ENCODE data around the gene FAM163B.

FAM163B gene

DNA sequence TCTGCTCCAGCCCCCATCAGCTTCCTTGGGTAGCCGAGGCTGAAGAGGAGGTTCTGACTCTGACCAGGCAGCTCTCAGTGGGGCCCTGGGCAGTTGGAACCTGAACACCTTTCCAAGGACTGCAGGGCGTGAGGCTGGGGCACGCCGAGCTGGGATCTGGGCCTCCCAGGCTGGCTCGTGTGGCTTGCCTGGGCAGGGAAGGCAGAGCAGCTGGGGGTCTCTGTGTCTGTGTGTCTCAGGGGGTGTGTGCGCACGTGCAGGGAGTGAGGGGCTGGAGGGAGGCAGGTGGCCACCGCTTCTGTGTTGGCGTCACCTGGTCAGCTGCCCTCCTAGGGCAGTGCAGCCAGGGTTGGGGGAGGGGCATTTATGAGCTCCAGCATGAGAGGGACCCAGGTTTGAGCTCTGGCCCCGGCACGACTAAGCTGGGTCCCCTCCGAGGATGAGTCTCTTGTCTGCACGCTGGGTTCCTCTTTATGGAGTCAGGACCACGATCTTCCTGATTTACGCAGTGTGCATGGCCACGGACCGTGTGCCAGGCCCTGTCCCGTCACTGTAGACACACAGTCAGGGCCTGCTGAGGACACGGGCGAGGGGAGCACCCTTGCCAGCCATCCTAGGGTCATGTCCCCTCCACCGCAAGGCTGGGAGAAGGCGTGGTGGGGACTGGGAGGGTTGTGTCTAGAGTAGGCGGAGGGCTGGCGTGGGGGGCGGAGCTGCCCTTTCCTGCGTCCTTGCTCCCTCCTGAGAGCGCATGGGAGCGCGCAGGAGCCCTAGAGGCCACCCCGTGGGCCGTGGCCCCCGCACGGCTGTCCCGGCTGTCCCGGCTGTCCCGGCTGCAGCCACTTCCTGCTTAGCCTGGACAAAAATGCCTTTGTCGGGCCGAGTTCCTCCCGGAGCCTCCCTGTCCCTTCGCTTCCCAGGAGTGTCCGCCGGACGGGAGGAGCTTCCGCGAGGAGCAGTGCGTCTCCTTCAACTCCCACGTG lies 70.0 kb downstream of the FAM163B start:
- no peak for DNase-seq (ENCODE audit: low read depth, low spot score)
- H3K4me3 ChIP-seq (ENCODE audit: low read depth, low read length): no peak overlapping the region
- CTCF ChIA-PET: no interaction called here
- POLR2A ChIA-PET: no interaction called here
- TF ChIP-seq, protein P1, sequence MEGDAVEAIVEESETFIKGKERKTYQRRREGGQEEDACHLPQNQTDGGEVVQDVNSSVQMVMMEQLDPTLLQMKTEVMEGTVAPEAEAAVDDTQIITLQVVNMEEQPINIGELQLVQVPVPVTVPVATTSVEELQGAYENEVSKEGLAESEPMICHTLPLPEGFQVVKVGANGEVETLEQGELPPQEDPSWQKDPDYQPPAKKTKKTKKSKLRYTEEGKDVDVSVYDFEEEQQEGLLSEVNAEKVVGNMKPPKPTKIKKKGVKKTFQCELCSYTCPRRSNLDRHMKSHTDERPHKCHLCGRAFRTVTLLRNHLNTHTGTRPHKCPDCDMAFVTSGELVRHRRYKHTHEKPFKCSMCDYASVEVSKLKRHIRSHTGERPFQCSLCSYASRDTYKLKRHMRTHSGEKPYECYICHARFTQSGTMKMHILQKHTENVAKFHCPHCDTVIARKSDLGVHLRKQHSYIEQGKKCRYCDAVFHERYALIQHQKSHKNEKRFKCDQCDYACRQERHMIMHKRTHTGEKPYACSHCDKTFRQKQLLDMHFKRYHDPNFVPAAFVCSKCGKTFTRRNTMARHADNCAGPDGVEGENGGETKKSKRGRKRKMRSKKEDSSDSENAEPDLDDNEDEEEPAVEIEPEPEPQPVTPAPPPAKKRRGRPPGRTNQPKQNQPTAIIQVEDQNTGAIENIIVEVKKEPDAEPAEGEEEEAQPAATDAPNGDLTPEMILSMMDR (IDR thresholded peaks at IDR 0.05; ENCODE audit: insufficient read depth, low read length, missing control alignments): no peak

DNA sequence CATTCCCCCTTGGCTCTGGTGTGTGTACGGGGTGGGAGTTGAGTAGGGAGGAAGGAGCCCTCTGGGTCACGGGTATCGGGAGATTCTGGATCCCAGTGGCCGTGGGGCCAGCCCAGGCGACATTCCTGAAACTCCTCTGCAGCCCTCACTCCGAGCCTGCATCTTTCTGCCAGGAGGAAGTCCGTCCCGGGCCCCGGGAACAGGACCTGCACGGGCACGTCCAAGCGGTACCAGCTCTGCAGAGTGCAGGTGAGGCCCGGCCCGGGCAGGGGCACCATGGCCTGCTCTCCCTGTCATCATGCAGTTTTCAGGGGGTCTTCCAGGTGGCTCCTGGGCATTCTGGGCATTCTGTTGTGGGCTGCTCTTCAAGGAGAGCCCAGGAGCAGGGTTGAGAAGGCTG lies 71.0 kb downstream of the FAM163B start:
- ChIA-PET CTCF (no interaction called here), POLR2A (no interaction called here)
- DNase-seq (ENCODE audit: low read depth, low spot score): no peak
- TF ChIP-seq, protein P1 (IDR thresholded peaks at IDR 0.05; ENCODE audit: insufficient read depth, low read length, missing control alignments): no peak
- no peak overlapping the region for H3K4me3 ChIP-seq (ENCODE audit: low read depth, low read length)

DNA sequence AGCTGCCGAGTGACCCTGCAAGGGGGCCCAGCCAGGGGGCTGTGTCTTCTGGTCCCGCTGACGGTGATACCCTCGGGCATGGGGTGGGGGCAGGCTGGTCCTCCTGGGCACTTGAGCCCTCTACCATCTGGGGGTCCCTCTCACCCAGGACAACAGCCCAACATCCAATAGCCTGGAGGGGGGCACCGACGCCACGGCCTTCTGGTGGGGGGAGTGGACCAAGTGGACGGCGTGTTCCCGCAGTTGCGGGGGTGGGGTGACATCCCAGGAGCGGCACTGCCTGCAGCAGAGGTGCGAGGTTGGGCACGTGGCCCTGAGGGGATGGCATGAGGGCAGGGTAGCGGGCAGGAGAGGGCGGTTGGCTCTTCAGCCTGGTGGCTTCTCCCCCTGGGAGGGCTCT lies 71.9 kb downstream of the FAM163B start:
- ChIA-PET POLR2A (no interaction called here), CTCF (no interaction called here)
- H3K4me3 ChIP-seq (ENCODE audit: low read depth, low read length): no peak overlapping the region
- DNase-seq (ENCODE audit: low read depth, low spot score): no peak
- TF ChIP-seq, protein P1 (IDR thresholded peaks at IDR 0.05; ENCODE audit: insufficient read depth, low read length, missing control alignments): no peak

DNA sequence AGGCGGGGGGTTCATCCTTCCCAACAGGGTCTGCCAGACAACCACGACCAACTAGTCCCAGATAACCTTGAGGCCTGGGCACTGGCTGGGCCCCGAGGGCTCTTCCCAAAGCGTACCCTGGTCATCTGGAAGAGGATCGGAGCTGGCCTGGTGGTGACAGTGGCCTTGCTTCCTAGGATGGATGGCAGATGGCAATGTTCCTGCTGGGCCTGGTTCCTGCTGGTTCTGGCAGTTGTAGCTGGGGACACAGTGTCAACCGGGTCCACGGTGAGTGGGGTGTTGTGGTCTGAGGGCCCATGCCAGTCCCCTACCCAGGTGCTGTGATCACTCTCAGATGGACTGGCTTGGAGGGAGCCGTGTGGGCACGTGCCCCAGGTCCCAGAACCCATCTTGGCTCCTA lies 72.7 kb downstream of the FAM163B start:
- no peak overlapping the region for H3K4me3 ChIP-seq (ENCODE audit: low read depth, low read length)
- CTCF ChIA-PET: no interaction called here
- TF ChIP-seq, protein P1 (IDR thresholded peaks at IDR 0.05; ENCODE audit: insufficient read depth, low read length, missing control alignments): no peak
- POLR2A ChIA-PET: no interaction called here
- DNase-seq (ENCODE audit: low read depth, low spot score): no peak

DNA sequence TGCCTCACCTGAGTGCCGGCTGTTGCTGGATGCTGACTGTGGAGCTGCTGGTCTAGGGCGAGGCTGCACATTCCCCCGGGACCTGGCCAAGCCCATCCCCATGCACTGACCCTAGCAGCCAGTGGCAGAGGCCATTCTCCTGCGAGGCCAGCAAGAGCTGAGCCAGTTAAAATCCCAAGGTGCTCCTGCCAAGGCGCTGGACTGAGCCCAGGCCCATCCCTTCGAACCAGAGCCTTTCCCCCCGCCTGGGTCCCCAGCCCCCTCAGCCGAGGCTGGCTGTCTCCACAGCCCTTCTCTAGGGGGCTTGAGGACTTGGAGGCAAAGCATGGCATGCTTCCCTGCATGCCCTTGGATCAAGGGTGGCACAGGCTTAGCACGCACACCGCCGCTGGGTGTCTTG lies 73.1 kb downstream of the FAM163B start:
- no peak for DNase-seq (ENCODE audit: low read depth, low spot score)
- TF ChIP-seq, protein P1 (IDR thresholded peaks at IDR 0.05; ENCODE audit: insufficient read depth, low read length, missing control alignments): no peak
- H3K4me3 ChIP-seq (ENCODE audit: low read depth, low read length): no peak overlapping the region
- ChIA-PET POLR2A (no interaction called here), CTCF (no interaction called here)

DNA sequence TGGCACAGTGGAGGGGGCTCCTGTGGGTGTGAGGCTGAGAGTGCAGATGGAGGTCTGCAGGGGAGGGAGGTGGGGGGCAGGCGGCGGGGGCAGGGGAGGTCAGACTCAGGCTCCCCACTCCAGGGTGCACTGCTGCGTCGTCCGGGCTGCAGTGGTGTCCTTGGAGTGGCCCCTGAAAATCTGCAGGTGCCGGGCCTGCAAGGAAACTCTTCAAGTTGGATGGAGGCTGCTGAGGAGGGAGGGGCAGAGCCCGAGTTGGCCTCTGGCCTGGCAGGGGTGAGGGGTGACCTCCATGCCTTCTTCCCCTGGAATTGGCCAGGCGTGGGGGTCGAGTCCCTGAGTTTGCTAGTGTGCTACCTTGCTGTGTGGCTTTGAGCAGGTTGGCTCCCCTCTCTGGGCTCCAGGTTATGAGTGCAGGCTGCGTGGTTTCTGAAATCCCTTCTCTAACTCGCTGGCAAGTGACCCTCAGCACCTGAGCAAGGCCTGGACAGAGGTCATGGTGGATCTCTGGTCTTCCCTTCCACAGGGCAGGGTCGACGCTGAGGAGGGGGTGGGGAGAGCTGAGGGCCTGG lies 73.8 kb downstream of the FAM163B start:
- no peak for DNase-seq (ENCODE audit: low read depth, low spot score)
- ChIA-PET CTCF (no interaction called here), POLR2A (no interaction called here)
- TF ChIP-seq, protein P1 (IDR thresholded peaks at IDR 0.05; ENCODE audit: insufficient read depth, low read length, missing control alignments): no peak
- H3K4me3 ChIP-seq (ENCODE audit: low read depth, low read length): no peak overlapping the region

Data from AG04449 (cell line).